Measurements from ENCODE around the gene HECTD1. TPM values are rescaled to one million over a fixed set of nuclear protein-coding genes. Genes with fewer than 3 reads are reported as not detected.
"Not testable (repeated sequence)": the region's sequence is repeated elsewhere in the genome, so short reads cannot be mapped to it uniquely, and the experiment has no call there.

The HECTD1 gene
- total RNA-seq, 8 experiments from 2014 or later, result 98.6 to 560 (median 132) TPM

DNA sequence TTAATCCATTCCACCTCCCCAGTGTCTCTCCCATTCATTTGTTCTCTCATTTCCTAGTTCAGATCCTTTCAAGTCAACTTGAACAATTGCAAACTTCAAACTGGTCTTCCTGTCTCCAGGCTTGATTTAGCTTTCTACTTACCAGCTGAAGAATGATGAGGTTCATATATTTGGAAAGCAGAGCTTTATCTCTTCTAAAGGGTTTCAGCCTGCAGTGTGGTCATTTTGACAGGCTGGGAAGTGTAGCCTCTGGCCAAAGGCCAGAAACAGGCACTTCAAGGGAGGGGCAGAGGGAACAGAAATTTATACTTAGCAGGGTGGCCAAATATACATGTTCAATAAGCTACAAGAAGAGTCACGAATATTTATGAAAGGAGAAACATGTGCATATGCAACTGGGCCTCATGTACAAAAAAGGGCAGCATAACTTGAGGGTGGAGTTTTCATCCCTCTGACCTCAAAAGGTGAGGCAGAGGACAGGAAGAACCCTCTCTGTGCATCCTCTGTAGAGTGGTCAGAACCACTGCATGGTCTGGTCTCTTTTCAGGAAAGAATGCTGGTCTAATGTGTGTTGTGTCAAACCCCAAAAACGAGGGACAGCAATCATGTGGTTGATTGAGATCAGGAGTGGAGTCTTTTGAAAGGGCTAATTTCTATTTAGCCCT is 34.0 kb upstream of the HECTD1 start:
- WGBS, 10 experiments, result 0 to 100% (median 50%) methylated on average over 1 to 2 of the region's 2 CpGs; no CpG with 5 or more reads in 1 of the 10 experiments
- Histone ChIP-seq H3K27ac (no peak overlapping the region), H3K4me3 (no peak overlapping the region), H3K4me1 (replicated peaks in 1 of 2) (no peaks in the 10 kb centered on the region)
- in situ Hi-C loops (cut with MboI; ENCODE audit: low pct_unique_long_range_greater_than_20kb in 2 of 9, low sequenced_read_pairs in 9 of 9, unreplicated experiment in 9 of 9), result no loop called here
- peak in 3 of 8 experiments; percentile 82 to 89 (median 88) for ATAC-seq (replicated peaks in 6 of 8)

DNA sequence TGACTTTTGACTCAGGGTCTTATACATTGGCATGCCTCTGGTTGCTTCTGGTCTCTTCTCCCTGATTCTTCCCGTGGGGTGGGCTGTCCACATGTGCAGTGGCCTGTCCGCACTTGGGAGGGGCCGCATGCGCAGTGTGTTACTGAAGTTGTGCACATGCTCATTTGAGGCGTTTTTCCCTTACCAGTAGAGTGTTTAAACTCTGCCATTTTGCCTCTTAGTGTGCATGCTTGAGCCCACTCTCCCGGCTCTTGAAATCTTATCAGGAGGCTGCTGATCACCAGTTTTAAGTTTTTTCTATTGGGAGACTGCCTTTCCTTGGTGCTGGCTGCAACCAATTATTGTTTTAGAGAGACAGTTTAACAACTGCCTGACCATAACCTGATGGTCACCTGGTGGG is 32.1 kb upstream of the HECTD1 start:
- Histone ChIP-seq H3K4me3 (no peak overlapping the region), H3K4me1 (replicated peaks in 1 of 2) (no peaks in the 10 kb centered on the region), H3K27ac (no peak overlapping the region)
- 50 to 100% (median 83%) methylated on average over 1 to 5 of the region's 6 CpGs; no CpG with 5 or more reads in 3 of the 10 experiments for WGBS, 10 experiments
- peak in 1 of 8 experiments; percentile 1 for ATAC-seq (replicated peaks in 6 of 8)
- in situ Hi-C loops (cut with MboI; ENCODE audit: low pct_unique_long_range_greater_than_20kb in 2 of 9, low sequenced_read_pairs in 9 of 9, unreplicated experiment in 9 of 9), result no loop called here

DNA sequence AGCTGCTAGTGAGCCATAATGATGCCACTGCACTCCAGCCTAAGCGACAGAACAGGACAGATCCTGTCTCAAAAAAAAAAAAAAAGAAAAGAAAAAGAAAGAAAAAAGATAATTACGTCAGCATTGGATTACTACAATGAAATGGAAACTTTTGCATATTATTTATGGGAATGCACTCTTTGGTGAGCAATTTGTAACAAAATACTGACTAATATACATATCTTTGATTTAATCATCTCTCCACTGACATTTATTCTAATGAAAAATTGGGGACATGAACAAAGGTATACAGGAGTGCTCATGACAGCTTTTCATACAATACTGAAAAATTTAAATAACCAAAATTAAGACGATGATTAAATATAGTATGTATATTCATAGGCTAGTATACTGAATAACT is 27.9 kb upstream of the HECTD1 start:
- WGBS, 10 experiments, result 46 to 100% (median 81%) methylated on average over 1 to 3 of the region's 3 CpGs
- no peak overlapping the region for H3K27ac ChIP-seq
- in situ Hi-C loops (cut with MboI; ENCODE audit: low pct_unique_long_range_greater_than_20kb in 2 of 9, low sequenced_read_pairs in 9 of 9, unreplicated experiment in 9 of 9), result no loop called here

DNA sequence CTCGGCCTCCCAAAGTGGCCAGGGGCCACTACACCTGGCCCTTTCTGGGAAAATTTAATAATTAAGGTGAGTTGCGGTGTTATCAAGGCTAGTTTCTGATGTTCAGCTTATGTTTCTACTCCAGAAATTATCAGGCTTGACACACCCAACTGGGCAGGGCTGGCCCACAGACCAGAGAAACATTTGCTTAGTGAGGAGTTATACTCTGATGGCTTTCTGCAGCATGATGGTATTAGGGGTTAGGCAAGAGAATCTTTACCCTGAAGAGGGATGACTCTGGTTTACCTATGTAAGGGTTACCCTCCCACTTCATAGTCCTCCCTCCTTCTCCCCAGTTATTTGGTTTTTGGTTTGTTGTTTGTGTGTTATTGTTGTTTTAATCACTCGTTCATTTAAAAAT is 24.5 kb upstream of the HECTD1 start:
- peaks cover 0 to 5% of the 10 kb centered on the region in 2 donors for H3K4me1 ChIP-seq (replicated peaks in 1 of 2)
- WGBS, 10 experiments, result 76 to 100% (median 94%) methylated on average over 1 to 2 of the region's 3 CpGs; no CpG with 5 or more reads in 5 of the 10 experiments
- no peak overlapping the region for H3K4me3 ChIP-seq
- ATAC-seq (replicated peaks in 6 of 8), result peak in 1 of 8 experiments; percentile 25
- no peak overlapping the region for H3K27ac ChIP-seq
- in situ Hi-C loops (cut with MboI; ENCODE audit: low pct_unique_long_range_greater_than_20kb in 2 of 9, low sequenced_read_pairs in 9 of 9, unreplicated experiment in 9 of 9), result no loop called here

More for the DNA sequence above, 27.9 kb upstream of the HECTD1 start:
- Histone ChIP-seq H3K4me3 (no peak overlapping the region), H3K4me1 (replicated peaks in 1 of 2) (no peaks in the 10 kb centered on the region)
- peak in 2 of 8 experiments; percentile 2 to 63 for ATAC-seq (replicated peaks in 6 of 8)

DNA sequence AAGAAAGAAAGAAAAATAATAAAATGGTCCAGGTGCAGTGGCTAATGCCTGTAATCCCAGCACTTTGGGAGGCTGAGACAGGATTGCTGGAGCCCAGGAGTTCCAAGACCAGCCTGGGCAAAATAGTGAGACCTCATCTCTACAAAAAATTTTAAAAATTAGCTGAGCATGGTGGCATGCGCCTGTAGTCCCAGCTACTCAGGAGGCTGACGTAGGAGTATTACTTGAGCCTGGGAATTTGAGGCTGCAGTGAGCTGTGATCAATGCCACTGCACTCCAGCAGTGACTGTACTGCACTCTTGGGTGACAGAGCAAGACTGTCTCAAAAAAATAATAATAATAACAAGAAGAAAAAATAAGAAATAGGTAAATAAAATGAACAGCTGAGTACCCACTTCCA is 23.7 kb upstream of the HECTD1 start:
- H3K27ac ChIP-seq; H3K4me3 ChIP-seq; in situ Hi-C loops (cut with MboI; ENCODE audit: low pct_unique_long_range_greater_than_20kb in 2 of 9, low sequenced_read_pairs in 9 of 9, unreplicated experiment in 9 of 9); H3K4me1 ChIP-seq (replicated peaks in 1 of 2); ATAC-seq (replicated peaks in 6 of 8): not testable (repeated sequence)
- 83 to 100% (median 96%) methylated on average over 1 to 2 of the region's 2 CpGs; no CpG with 5 or more reads in 2 of the 10 experiments for WGBS, 10 experiments

DNA sequence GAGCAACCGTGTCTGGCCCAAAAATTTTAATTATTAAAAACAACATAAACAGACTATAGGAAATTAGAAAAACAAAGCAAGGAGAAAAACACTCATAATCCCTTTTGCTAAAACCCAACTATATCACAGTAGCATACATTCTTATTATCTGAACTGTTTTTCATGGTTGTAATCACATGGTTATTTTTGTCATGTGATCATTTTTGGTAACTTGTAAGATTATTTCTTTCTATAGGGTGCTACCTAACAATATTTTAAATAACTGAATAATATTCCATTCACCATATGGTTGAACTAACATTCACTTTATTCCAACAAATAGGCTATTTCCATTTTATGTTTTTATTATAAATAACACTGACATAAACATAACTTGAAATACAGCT is 23.0 kb upstream of the HECTD1 start:
- H3K27ac ChIP-seq, result no peak overlapping the region
- 85 to 100% (median 100%) methylated on average over 1 of the region's 1 CpG; no CpG with 5 or more reads in 5 of the 10 experiments for whole genome bisulfite sequencing, 10 experiments

DNA sequence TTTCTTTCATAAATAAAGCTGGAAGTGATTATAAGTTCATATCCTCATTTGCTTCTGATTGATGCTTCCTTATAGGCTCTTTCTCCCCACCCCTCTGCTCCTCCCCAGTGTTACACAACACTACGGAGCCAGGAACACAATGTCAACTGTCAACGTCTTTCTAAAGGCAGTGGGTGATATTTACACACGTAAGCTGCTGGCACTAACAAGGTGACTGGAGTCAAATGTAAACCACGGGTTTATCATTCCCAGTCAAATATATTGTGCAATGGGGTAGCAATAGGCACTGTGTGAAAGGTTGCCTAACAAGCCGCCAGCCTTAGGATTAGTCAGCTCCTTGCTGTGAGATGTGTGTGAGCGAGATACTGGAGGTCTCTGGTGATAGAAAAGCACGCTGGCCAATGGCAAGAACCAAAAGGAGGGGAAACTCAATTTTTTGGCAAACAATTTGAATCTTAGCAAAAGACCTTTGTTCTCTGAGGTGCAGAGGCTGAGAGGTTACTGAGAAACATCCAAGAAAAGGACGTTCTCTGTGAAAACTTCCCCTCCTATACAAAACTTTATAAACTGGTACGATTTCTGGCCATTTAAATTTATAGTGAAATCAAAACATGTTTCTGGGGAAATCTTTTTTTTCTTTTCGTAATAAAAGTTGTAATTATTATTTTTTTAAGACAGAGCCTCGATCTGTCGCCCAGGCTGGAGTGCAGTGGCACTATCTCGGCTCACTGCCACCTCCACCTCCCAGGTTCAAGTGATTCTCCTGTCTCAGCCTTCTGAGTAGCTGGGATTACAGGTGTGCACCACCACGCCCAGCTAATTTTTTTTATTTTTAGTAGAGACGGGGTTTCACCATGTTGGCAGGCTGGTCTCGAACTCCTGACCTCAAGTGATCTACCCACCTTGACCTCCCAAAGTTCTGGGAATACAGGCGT is 22.3 kb upstream of the HECTD1 start:
- in situ Hi-C loops (cut with MboI; ENCODE audit: low pct_unique_long_range_greater_than_20kb in 2 of 9, low sequenced_read_pairs in 9 of 9, unreplicated experiment in 9 of 9), result no loop called here
- H3K27ac ChIP-seq, result no peak overlapping the region
- WGBS, 10 experiments, result 0 to 80% (median 65%) methylated on average over 2 to 15 of the region's 17 CpGs
- ATAC-seq (replicated peaks in 6 of 8), result peak; percentile 76 to 99 (median 94)
- H3K4me3 ChIP-seq, result no peak overlapping the region
- peaks cover 0 to 5% of the 10 kb centered on the region in 2 donors for H3K4me1 ChIP-seq (replicated peaks in 1 of 2)

More for the DNA sequence above, 23.0 kb upstream of the HECTD1 start:
- Histone ChIP-seq H3K4me1 (replicated peaks in 1 of 2) (peaks cover 0 to 5% of the 10 kb centered on the region in 2 donors), H3K4me3 (no peak overlapping the region)
- in situ Hi-C loops (cut with MboI; ENCODE audit: low pct_unique_long_range_greater_than_20kb in 2 of 9, low sequenced_read_pairs in 9 of 9, unreplicated experiment in 9 of 9), result no loop called here
- ATAC-seq (replicated peaks in 6 of 8), result no peak

DNA sequence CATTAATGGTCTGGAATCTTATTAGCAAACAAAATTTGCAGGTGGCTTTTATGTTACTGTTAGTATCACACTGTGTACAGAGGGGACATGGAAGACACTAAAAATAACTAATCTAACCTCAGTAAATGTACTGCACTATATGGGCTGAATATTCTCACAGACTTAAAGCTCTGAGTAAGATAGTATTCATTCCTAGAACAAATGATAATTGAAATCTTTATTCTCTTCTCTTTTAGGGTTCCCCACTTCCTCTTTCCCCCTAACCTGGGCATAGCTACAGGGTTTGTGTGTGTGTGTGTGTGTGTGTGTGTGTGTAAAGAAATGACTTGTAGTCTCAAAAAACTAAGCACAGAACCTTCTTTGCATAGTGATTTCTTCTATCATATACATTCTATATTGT is 21.4 kb upstream of the HECTD1 start:
- Histone ChIP-seq H3K4me1 (replicated peaks in 1 of 2) (peaks cover 0 to 5% of the 10 kb centered on the region in 2 donors), H3K27ac (no peak overlapping the region), H3K4me3 (no peak overlapping the region)
- in situ Hi-C loops (cut with MboI; ENCODE audit: low pct_unique_long_range_greater_than_20kb in 2 of 9, low sequenced_read_pairs in 9 of 9, unreplicated experiment in 9 of 9), result no loop called here
- no peak for ATAC-seq (replicated peaks in 6 of 8)

DNA sequence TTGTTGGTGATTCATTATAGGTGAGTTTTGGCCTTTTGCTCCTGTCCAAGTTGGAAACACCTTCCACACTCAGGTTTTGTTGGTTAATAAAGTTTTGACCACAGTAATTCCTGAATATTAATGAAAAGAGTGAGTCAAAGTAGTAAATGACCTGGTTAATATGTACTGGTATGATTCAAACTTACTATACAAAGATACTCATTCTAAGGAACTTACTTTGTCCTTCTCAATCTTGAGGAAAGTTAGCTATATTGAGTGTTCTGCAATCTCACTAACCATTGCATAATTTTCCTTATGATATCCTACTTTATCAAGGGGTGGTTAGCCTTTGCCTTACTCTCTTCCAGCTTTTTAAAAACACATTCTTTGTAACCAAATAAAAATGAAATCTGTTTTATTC is 20.9 kb upstream of the HECTD1 start:
- no peak overlapping the region for H3K4me3 ChIP-seq
- in situ Hi-C loops (cut with MboI; ENCODE audit: low pct_unique_long_range_greater_than_20kb in 2 of 9, low sequenced_read_pairs in 9 of 9, unreplicated experiment in 9 of 9), result no loop called here
- peaks cover 0 to 5% of the 10 kb centered on the region in 2 donors for H3K4me1 ChIP-seq (replicated peaks in 1 of 2)
- H3K27ac ChIP-seq, result no peak overlapping the region
- ATAC-seq (replicated peaks in 6 of 8), result no peak

DNA sequence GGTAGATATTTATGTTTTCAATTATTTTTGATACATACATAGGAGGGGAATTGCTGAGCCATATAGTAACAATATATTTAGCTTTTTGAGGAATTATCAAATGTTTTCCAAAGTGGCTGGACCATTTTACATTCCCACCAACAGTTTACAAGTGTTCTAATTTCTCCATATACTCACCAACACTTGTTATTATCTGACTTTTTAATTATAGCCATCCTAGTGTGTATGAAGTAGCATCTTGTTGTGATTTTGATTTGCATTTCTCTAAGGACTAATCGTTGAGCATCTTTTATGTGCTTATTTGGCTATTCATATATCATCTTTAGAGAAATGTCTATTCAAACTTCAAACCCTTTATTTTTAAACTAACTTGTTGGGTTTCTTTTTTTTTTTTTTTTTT is 17.2 kb upstream of the HECTD1 start:
- 0 to 100% (median 82%) methylated on average over 1 of the region's 1 CpG for WGBS, 10 experiments
- in situ Hi-C loops (cut with MboI; ENCODE audit: low pct_unique_long_range_greater_than_20kb in 2 of 9, low sequenced_read_pairs in 9 of 9, unreplicated experiment in 9 of 9), result no loop called here
- no peak for ATAC-seq (replicated peaks in 6 of 8)

DNA sequence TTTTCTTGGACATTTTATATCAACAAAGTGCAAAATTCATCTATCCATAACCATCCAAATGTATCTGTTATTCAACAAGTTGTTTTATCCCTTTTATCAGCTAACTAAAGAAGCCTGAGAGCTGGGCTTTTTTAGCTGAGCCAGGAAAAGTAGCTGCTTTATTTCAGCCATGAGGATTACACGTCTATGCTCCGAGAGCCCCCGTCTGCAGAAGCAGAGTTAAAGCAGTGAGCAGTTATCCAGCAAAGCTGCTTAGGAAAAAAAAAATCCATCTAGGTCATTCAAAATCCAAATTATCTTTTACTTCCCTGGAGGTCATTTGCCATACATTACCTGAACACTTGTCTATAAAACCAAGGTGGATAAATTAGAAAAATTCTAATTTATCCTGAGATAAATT is 15.7 kb upstream of the HECTD1 start:
- in situ Hi-C loops (cut with MboI; ENCODE audit: low pct_unique_long_range_greater_than_20kb in 2 of 9, low sequenced_read_pairs in 9 of 9, unreplicated experiment in 9 of 9), result no loop called here
- Histone ChIP-seq H3K4me1 (replicated peaks in 1 of 2) (no peaks in the 10 kb centered on the region), H3K4me3 (no peak overlapping the region), H3K27ac (no peak overlapping the region)
- 17 to 100% (median 76%) methylated on average over 1 to 3 of the region's 3 CpGs; no CpG with 5 or more reads in 2 of the 10 experiments for WGBS, 10 experiments
- ATAC-seq (replicated peaks in 6 of 8), result no peak

More for the DNA sequence above, 17.2 kb upstream of the HECTD1 start:
- peaks cover 0 to 1% of the 10 kb centered on the region in 2 donors for H3K4me1 ChIP-seq (replicated peaks in 1 of 2)
- no peak overlapping the region for H3K27ac ChIP-seq
- no peak overlapping the region for H3K4me3 ChIP-seq

DNA sequence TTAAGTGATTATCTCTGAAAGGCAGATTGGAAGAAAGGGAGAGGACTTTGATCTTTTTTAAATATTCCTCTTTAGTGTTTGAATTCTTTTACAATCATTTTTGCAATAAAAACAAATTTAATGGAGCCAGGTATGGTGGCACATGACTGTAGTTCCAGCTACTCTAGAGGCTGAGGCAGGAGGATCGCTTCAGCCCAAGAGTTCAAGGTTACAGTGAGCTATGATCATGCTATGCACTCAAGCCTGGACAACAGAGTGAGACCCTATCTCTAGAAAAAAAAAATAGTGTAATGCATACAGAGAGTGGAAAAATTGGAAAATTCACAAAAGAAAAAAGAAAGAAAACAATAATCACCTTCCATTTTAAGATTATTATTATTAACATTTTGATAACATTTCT is 15.2 kb upstream of the HECTD1 start:
- in situ Hi-C loops (cut with MboI; ENCODE audit: low pct_unique_long_range_greater_than_20kb in 2 of 9, low sequenced_read_pairs in 9 of 9, unreplicated experiment in 9 of 9), result no loop called here

DNA sequence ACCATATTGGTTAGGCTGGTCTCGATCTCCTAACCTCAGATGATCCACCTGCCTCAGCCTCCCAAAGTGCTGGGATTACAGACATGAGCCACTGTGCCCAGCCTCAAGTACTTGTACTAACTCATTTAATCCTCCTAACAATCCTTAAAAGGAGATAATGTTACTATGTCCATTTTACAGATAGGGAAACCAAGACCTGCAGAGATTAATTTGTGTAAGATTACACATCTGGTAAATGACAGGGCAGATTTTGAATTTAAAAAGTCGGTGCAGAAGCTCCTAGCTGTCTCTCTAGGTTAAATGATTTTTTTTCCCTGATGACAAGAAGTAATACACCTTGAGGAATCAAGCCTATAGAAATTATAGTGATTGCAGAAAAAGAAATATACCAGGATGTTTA is 13.7 kb upstream of the HECTD1 start:
- 20 to 100% (median 90%) methylated on average over 1 to 2 of the region's 2 CpGs; no CpG with 5 or more reads in 1 of the 10 experiments for WGBS, 10 experiments
- H3K4me3 ChIP-seq, result no peak overlapping the region
- in situ Hi-C loops (cut with MboI; ENCODE audit: low pct_unique_long_range_greater_than_20kb in 2 of 9, low sequenced_read_pairs in 9 of 9, unreplicated experiment in 9 of 9), result no loop called here
- no peak for ATAC-seq (replicated peaks in 6 of 8)
- no peak overlapping the region for H3K27ac ChIP-seq
- no peaks in the 10 kb centered on the region for H3K4me1 ChIP-seq (replicated peaks in 1 of 2)

More for the DNA sequence above, 15.2 kb upstream of the HECTD1 start:
- no peaks in the 10 kb centered on the region for H3K4me1 ChIP-seq (replicated peaks in 1 of 2)
- no peak overlapping the region for H3K4me3 ChIP-seq
- WGBS, 10 experiments, result 75 to 100% (median 100%) methylated on average over 1 of the region's 1 CpG; no CpG with 5 or more reads in 2 of the 10 experiments
- no peak overlapping the region for H3K27ac ChIP-seq
- ATAC-seq (replicated peaks in 6 of 8), result no peak
